Activated T-cell treated with anti-CD3 and anti-CD28 coated beads for 48 hours (primary cell): ENCODE results near the gene RPS8.
"Not testable (repeated sequence)": the region's sequence is repeated elsewhere in the genome, so short reads cannot be mapped to it uniquely, and the experiment has no call there.

Experiments used
- DNase-seq: peaks from one replicate; pipeline ENCODE4 v3.0.0-alpha.2; 2020; ENCODE audit warnings: low read depth

The RPS8 gene

DNA sequence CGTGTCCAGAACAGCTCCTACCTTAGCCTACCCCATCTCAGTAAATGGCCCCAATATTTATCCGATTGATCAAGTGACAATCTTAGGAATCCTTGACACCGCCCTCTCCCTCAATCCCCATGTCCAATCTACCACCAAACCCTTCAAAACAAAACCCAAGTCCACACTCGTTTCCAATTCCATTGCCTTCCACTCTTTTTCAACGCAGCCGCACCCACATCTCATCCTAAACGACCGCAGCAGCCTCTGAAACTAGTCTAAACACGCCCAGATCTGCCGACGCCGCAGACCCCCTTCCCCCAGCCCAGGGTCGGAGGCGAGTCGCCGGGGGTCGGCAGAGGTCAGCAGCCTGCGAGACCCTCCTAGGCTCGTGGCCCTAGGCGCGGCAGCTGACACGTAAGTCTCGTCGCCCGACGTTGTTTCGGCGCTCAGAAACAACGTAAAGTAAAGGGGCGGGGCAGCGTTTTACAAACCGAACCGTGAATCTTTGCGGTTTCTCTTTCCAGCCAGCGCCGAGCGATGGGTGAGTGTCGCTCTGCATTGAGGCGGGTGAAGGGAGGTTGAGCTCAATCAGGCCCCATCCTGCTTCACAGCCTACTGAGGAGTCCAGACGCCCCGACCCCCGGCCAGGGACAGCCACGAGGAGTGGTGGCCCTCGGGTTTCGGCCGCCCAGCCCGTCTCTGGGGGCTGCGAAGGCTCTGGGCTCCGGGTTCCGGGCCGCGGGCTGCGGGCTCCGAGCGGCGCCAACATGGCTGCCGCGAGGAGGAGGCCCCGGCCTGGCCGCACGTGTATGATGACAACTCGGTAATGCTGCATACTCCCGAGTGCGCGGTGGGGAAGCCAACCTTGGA lies at the start of gene RPS8:
TSS of gene RPS8 (plus strand) at position 463 of the 852 bp plus-strand sequence. CDS start at position 520, 57 bp downstream.
- peak; percentile 81 for DNase-seq

DNA sequence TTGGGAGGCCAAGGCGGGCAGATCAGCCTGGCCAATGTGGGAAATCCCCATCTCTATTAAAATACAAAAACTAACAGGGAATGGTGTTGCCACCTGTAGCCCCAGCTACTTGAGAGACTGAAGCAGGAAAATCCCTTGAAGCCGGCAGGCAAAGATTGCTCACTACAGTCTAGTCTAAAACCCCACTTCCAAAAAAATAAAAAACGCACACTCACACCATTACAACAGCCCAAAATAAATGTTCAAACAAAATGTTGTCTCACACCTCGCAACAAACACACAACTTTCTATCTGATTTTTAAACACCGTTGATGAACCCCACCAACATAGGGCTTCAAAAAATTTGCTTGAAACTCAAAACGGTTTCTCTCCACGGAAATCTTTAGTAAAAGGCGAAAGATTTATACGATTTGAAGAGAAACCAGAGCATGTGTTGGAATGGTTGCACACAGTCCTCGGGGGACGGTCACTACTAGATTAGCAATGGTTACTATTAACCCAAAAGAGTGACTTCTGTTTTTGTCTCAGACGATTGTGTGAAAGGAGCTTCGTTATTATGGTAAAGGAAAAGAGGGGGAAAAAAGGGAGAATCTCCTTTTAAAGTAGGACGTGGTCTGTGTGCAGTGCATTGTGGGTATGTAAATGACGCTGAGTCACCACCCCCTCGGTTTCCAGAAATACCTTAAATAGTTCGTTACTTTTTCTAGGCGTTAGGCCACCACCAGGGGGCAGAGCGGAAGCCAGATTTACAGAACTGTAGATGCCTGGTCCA lies 44.4 kb upstream of the RPS8 start, which contains the start of gene RNU5D-1:
TSS of gene RNU5D-1 (minus strand) at position 430 of the 772 bp plus-strand sequence.
- peak; percentile 90 for DNase-seq

DNA sequence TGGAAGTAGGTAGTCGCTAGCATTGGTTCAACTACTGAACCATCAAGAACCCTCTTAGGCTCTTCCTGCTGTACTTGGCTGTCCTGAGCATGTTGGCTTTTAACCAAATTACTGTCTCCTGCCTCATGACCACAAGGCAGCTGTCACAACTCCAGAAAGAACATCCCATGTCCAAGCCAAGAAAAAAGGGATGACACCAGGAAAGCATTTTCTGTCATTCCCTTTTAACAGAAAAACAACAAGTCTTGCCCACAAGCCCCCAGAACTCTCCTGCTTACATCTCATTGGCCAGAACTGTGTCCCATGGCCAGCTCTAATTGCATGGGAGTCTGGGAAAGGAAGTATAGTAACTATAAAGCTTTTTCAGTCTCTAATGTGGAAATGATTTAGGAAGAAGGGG lies 42.0 kb upstream of the RPS8 start:
- DNase-seq, result no peak

DNA sequence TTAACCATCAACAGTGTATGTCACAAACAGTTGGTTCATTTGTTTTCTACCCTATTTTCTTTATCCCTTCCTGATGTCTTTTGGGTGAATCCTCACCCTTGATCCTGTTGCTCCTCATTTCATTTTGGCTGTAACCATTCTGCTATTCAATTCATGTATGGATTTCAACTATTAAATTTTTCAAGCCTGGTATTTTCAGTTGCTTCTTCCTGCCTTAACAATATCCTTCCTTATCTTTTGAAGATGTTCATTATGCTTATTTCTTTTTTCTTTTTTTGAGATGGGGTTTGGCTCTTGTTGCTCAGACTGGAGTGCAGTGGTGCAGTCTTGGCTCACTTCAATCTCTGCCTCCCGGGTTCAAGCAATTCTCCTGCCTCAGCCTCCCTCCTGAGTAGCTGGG lies 41.6 kb upstream of the RPS8 start:
- no peak for DNase-seq

DNA sequence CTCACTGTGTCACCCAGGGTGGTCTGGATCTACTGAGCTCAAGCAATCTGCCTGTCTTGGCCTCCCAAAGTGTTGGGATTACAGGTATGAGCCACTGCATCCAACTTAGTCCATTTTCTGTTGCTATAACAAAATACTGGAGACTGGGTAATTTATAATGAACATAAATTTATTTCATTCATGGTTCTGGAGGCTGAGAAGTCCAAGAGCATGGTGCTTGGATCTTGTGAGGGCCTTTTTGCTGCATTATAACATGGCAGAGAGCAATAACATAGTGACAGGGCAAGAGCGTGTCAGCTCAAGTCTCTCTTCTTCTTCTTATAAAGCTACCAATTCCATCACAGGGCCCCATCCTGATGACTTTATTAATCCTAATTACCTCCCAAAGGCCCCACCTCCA lies 39.3 kb upstream of the RPS8 start:
- no peak for DNase-seq

DNA sequence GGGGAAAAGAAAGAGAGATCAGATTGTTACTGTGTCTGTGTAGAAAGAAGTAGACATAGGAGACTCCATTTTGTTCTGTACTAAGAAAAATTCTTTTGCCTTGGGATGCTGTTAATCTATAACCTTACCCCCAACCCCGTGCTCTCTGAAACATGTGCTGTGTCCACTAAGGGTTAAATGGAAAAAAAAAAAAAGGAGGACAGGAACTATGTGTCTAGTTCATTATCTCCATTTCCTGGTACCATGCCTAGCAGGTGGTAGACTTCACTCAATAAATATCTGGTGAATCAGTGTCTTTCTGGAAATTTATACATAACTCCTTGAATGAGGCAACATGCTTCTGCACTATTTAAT lies 36.4 kb upstream of the RPS8 start:
- DNase-seq, result not testable (repeated sequence)

DNA sequence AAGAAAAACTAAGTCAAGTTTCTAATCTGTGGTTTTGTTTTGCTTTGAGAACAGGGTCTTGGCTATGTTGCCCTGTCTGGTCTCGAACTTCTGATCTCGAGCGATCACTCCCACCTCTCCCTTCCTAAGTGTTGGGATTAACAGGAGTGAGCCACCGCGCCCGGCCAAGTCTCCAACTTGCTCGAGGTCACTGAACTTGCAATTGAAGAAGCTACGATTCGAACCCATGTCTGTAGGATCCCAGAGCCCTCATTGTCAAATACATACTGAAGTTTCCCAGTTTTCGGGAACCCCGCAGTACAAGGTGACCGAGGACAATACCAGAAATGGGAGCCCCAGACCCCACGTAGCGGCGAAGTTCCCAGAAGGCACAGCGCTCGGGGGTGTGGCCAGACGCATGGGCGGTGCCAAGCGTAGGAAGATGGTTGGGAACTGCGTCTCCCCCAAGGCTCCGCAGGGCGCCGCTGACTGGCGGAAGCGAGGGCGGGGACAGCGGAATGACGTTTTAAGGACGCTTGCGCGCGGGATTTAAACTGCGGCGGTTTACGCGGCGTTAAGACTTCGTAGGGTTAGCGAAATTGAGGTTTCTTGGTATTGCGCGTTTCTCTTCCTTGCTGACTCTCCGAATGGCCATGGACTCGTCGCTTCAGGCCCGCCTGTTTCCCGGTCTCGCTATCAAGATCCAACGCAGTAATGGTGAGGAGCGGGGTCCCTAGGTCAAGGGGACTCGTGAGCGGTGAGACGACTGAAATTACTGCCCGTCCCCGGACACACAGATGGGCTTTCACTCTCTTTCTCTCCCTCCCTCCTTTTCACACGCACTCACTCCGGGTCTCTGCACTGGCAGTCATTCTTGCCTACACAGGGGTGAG lies 35.8 kb upstream of the RPS8 start, which contains the start of gene KIF2C:
TSS of gene KIF2C (plus strand) at position 531 of the 872 bp plus-strand sequence. CDS start at position 627, 96 bp downstream.
- peak; percentile 97 for DNase-seq

DNA sequence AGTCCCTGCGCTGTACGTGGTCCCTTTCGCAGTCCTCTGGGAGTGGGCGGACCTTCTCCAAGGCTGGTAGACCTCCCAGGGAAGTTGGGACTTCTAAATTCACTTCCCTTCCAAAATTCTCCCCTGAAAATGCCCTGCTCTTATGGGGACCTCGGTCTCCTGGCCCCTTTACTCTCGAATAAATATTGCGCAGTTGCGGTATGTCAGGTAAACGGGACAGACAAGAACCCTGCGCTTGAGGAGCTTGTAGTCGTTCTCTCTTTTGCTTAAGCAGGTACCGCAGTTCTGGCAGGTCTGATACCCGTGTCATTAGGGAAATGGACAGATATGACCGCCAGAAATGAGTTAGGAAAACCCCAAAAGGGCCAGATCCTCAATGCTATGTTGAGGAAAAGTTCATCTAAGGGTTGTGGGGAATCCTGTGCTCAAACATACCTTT lies 35.1 kb upstream of the RPS8 start:
- no peak for DNase-seq

DNA sequence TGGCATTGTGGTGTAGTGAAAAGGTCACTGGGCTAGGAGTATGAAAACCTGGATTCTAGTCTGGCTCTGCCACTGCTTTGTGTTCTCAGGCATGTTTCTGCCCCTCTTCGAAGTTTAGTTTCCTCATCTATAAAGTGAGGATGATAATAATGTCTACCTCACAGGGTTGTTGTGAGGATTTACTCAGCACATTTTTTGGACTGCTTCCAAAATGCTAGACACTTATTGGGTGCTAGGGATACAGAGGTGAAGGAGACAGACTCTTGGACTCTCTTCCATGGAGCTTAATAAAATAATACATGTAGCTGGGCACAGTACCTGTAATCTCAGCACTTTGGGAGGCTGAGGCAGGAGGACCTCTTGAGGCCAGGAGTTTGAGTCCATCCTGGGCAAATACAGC lies 32.1 kb upstream of the RPS8 start:
- no peak for DNase-seq

DNA sequence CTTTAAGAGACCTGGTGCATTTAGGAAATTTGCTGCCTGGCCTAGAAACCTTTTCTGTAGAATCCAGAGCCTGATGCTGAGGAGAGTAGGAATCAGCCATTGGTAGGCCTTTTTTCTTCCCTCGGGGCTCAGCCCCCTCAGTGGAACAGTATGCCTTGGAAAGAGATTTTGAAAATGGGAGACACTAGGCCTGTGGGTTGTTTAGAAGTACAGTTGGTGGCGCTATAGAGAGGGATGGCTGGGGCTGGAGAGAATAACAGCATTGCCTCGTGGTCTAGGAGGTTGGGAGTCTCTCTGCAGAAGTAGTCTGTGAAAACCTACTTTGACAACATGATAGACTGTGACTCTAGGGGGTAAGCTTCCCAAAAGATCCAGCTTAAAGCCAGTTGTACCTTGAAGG lies 27.5 kb upstream of the RPS8 start:
- DNase-seq, result no peak

DNA sequence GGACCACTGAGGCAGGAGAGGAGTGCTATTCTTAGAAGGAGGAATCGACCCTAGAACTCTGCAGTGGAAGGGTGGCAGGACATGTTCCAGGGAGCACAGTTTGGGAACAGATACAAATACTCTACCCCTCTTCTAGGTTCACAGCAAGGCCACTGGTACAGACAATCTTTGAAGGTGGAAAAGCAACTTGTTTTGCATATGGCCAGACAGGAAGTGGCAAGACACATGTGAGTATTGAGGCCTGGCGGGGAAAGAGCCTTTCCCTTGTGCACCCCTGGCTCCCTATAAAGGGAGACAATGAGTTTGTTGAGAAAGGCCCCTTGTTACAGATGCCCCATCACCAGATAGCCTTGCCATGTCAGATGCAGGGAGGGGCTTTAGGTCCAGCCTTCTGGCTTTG lies 17.9 kb upstream of the RPS8 start:
- no peak for DNase-seq

DNA sequence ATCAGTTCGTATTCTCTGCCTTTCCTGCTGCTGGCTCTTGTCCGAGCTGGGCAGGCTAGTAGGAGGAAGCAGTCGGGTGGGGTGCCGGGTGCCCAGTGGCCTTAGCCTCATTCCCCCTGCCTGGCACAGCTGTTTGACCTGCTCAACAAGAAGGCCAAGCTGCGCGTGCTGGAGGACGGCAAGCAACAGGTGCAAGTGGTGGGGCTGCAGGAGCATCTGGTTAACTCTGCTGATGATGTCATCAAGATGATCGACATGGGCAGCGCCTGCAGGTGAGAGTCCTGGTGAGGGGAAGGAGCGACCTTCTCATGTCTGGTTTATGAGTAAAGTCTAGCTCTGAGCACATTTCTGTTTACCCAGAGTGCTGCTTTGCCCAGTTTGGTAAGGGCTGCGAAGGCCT lies 16.3 kb upstream of the RPS8 start:
- no peak for DNase-seq

DNA sequence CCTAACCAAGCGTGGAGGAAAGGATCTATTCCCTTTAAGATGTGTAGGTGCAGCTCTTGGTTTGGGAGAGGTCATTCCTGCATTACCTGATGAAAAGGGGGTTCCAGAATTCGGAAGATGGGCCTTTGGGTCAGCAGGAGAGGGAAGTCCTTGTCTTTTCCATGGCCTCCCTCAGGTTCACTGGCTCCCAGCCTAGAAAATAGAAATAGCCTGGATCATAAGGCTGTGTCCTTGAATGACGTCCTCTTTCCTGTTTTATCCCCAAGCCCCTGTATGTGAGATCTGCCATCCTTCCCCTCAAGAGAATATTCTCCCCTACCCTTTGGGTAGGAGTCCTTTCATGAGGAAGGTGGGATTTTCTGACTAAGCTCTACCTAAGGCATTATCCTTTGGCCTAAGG lies 14.5 kb upstream of the RPS8 start:
- DNase-seq, result no peak

DNA sequence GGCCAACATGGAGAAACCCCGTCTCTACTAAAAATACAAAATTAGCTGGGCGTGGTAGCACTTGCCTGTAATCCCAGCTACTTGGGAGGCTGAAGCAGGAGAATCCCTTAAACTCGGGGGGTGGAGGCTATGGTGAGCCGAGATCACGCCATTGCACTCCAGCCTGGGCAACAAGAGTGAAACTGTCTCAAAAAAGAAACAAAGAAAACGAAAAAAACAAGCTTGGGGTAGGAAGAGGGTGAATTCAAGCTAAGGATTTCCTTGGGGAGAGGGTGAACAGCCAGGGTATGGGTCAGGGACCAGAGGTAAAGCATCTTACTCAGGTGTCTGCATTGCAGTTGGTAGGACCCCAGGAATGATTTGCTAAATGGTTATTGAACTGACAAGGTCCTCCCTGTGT lies 8.9 kb upstream of the RPS8 start:
- not testable (repeated sequence) for DNase-seq

DNA sequence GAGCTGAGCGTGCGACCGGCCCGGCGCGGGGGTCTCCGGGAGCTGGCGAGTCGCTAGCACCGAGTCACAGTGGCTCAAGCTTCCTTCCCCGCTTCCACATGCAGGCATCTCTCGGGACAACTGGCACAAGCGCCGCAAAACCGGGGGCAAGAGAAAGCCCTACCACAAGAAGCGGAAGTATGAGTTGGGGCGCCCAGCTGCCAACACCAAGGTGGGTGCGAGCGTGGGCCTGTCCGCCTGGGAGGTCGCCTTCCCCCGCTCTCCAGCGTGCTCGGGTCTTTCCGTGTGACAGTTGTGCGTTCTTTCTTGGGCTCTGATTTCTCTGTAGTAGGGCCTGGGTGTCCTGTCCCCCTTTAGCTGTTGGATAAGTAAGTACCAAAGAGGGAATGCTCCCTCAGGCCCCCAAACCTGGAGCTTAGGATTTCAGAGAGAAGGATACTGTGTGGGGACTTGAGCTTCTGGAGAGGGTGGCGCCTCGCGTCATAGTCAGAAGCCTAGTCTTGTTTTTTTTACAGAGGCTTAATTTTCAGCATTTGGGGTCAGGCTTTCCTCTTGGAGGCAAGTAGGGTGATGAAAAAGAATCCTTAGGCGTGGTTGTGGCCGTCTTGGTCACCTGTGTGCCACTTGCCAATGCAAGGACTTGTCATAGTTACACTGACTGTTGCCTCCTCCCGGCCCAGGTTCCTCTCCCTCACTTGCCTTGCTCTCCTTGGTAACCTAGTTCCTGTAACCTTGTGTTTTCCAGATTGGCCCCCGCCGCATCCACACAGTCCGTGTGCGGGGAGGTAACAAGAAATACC lies 790 bp downstream of the RPS8 start:
- no peak for DNase-seq

DNA sequence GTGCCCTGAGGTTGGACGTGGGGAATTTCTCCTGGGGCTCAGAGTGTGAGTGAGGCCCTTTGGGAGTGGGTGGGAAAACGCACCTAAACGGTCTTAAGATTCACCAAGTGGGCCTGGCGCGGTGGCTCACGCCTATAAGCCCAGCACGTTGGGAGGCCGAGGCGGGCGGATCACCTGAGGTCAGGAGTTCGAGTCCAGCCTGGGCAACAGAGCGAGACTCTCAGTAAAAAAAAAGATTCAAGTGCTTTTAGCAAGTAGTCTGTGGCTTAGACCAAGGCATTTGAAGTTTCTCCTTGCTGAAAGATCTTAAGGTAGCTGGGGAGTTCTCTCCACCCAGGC lies 1.4 kb downstream of the RPS8 start:
- DNase-seq, result no peak

DNA sequence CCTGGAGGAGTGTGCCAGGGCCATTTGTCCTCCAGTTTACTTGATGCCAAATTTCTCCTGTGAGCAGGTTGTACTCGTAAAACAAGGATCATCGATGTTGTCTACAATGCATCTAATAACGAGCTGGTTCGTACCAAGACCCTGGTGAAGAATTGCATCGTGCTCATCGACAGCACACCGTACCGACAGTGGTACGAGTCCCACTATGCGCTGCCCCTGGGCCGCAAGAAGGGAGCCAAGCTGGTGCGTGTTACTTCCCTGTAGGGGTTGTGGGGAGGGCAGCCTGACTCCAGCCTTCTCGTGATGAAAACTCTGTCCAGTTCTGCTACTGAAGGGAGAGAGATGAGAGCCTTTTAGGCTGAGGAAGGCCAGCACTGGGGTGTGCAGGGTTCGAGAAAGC lies 2.2 kb downstream of the RPS8 start:
- no peak for DNase-seq

DNA sequence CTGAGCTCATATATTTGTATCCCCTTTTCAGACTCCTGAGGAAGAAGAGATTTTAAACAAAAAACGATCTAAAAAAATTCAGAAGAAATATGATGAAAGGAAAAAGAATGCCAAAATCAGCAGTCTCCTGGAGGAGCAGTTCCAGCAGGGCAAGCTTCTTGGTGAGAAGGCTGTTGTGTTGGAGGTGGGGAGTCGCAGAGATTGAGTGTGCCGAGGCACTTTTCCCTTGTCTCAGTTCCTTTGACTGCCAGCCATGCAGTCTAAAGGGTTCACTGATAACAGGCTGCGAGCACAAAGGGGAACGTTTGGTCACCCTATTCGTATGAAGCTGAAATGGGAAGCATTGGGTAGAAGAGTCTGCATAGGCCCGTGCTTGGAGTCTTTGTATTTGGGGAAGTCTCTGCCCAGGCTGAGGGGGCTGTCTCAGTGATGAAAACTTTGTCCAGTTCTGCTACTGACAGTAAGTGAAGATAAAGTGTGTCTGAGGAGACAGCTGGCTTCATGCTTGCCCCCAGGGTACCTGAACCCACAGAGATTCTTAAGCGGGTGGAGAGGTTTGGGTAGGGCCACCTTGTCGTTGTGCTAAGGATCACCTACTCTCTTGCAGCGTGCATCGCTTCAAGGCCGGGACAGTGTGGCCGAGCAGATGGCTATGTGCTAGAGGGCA lies 2.8 kb downstream of the RPS8 start:
- DNase-seq, result no peak

DNA sequence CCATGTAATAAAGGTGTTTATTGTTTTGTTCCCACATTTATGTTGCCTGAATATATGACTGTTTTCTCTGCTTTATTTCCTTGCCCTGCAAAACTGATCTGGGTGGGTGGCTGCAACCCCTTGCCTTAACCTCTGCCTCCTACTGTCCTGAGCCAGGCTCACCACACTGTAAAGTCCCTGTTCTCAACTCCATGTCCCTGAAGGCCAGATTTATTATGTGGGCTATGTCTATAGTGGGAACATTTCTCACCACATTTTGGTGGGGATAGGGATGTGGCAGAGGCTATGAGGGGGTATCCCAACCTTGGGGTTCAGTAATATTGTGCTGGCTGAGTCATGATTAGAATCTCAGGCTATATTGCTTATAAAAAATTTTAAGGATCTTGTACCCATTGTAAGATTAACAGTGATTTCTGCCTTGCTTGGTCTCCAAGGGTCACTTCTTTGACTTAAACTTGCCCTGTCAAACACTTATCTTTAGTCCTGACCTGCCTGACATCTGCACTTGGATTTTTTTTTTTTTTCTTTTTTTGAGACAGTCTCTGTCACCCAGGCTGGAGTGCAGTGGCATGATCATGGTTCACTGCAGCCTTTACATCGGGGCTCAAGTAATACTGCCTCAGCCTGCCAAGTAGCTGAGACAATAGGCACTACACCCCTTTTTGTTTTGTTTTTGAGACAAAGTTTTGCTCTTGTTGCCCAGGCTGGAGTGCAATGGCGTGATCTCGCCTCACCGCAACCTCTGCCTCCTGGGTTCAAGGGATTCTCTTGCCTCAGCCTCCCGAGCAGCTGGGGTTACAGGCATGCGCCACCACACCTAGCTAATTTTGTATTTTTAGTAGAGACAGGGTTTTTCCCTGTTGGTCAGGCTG lies 3.6 kb downstream of the RPS8 start:
- DNase-seq, result no peak

DNA sequence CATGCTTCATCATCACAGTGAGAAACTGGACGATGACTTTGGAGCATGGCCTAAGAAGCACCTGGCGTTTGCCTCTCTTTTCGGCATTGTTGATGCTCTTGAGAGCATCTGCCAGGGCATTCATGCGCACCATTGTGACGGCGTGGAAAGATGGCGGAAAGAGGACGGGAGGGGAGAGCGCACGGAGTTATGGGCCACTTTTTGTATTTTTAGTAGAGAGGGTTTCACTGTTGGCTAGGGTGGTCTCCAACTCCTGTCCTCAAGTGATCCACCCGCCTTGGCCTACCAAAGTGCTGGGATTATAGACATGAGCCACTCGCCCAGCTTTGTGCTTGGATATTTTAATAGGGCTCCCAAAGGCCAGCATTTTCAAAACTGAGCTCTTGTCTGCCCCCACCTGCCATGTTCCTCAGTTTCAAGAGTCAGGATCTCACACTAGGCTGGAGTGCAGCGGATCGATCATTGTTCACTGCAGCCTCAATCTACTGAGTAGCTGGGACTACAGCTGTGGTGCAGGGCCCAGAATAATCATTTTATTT lies 5.3 kb downstream of the RPS8 start:
- no peak for DNase-seq
